Thyroid gland (tissue), 4 donors: ENCODE measurements around the gene MUC2. TPM values are rescaled to one million over a fixed set of nuclear protein-coding genes. Genes with fewer than 3 reads are reported as not detected.

Experiments used
- DNase-seq, 2 donors: peaks; one replicate each; pipeline ENCODE4 v3.0.0-alpha.2; 2019
- H3K27ac ChIP-seq, 3 donors: fragments of 200-600 bp; sonication (generic); 1 replicate in 2 of 3; 2 replicates in 1 of 3; pipeline ENCODE4 v1.5.1; 2016 to 2019; ENCODE audit warnings: mild to moderate bottlenecking in 1 of 3, moderate library complexity in 1 of 3
- H3K27me3 ChIP-seq: fragments of 200-600 bp; sonication (generic); one replicate; pipeline ENCODE4 v1.5.1; 2019
- H3K36me3 ChIP-seq, 2 donors: fragments of 200-600 bp; sonication (generic); one replicate each; pipeline ENCODE4 v1.5.1; 2016 to 2019
- H3K4me1 ChIP-seq, 2 donors: fragments of 200-600 bp; sonication (generic); one replicate each; pipeline ENCODE4 v1.5.1; 2017 to 2019
- H3K4me3 ChIP-seq, 3 donors: fragments of 200-600 bp; sonication (generic); replicated peaks in 1 of 3; 1 replicate in 2 of 3; 2 replicates in 1 of 3; pipeline ENCODE4 v1.5.1; 2016; ENCODE audit warnings: mild to moderate bottlenecking in 1 of 3
- H3K9me3 ChIP-seq: fragments of 200-600 bp; sonication (generic); one replicate; pipeline ENCODE4 v1.5.1; 2017
- POLR2A ChIP-seq, 2 donors: fragments of 450-650 bp; IDR thresholded peaks; one replicate each; pipeline ENCODE4 v1.6.1; 2017; ENCODE audit warnings: antibody characterized with exemption in 2 of 2, mild to moderate bottlenecking in 2 of 2, moderate library complexity in 1 of 2
- WGBS, 2 donors: methylation state at CpG; one replicate each; pipeline ENCODE4 v1.1.5; 2017; 5-methylcytosine and 5-hydroxymethylcytosine counted together
- intact Hi-C: fragments of 100-400 bp; cut with DNase I; formaldehyde crosslinking; loops from one replicate; pipeline ENCODE4 v1.15.1; 2023
- total RNA-seq, 4 donors: library from RNA; depleted of rRNA; stranded (reverse); fragments of >200 nt; gene quantifications; one replicate each; pipeline ENCODE4 v1.2.3, GENCODE V29; 2016
- TF ChIP-seq, protein P1 (sequence below), 6 experiments: fragments of 200-600 bp in 3 of 6; fragments of 450-650 bp in 3 of 6; sonication (generic) in 3 of 6; IDR thresholded peaks; one replicate each; pipeline ENCODE4 v1.5.1; 2016 to 2019; ENCODE audit warnings: antibody characterized with exemption in 6 of 6, mild to moderate bottlenecking in 2 of 6, inconsistent platforms in 1 of 6, moderate library complexity in 1 of 6

Gene MUC2
- total RNA-seq, 4 donors from 2014 or later, result not detected

- Histone ChIP-seq H3K9me3 (no peaks in the 10 kb centered on the region), H3K36me3 (no peaks in the 10 kb centered on the region), H3K27ac (no peak overlapping the region), H3K27me3 (no peaks in the 10 kb centered on the region), H3K4me3 (no peak overlapping the region), H3K4me1 (no peaks in the 10 kb centered on the region)
- no peak for DNase-seq
- TF ChIP-seq, protein P1, sequence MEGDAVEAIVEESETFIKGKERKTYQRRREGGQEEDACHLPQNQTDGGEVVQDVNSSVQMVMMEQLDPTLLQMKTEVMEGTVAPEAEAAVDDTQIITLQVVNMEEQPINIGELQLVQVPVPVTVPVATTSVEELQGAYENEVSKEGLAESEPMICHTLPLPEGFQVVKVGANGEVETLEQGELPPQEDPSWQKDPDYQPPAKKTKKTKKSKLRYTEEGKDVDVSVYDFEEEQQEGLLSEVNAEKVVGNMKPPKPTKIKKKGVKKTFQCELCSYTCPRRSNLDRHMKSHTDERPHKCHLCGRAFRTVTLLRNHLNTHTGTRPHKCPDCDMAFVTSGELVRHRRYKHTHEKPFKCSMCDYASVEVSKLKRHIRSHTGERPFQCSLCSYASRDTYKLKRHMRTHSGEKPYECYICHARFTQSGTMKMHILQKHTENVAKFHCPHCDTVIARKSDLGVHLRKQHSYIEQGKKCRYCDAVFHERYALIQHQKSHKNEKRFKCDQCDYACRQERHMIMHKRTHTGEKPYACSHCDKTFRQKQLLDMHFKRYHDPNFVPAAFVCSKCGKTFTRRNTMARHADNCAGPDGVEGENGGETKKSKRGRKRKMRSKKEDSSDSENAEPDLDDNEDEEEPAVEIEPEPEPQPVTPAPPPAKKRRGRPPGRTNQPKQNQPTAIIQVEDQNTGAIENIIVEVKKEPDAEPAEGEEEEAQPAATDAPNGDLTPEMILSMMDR (IDR thresholded peaks at IDR 0.05), result no peak
- TF ChIP-seq POLR2A (IDR thresholded peaks at IDR 0.05), result no peak
- 74 to 83% methylated on average over 8 to 24 of the region's 38 CpGs for WGBS, 2 donors
- intact Hi-C loops, result no loop called here
Observed at GRCh38 chr11:1033016-1033798, 41.5 kb upstream of the MUC2 start.

DNA sequence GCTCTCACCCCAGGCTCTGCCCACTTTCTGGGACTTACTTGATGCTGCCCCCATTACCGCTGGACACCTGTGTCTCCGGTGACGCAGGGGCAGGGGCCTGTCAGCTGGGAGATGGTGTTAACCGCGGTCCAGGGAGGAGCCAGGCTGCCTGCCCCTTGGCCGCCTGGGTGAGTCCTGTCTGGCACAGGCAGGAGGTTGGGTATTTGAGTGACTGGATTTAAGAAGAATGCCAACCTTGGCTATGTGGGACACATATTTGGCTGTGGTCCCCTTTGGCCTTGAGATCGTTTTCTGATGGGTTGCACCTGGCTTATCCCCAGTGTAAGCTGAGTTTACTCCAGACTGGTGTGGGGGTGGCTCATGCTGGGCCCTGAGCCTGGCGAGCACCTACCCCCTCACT lies 40.7 kb upstream of the MUC2 start:
- no peaks in the 10 kb centered on the region for H3K9me3 ChIP-seq
- no peak for DNase-seq
- no peaks in the 10 kb centered on the region for H3K27me3 ChIP-seq
- no peak overlapping the region for H3K4me3 ChIP-seq
- intact Hi-C loops, result no loop called here
- no peaks in the 10 kb centered on the region for H3K36me3 ChIP-seq
- TF ChIP-seq, protein P1 (IDR thresholded peaks at IDR 0.05), result no peak
- TF ChIP-seq POLR2A (IDR thresholded peaks at IDR 0.05), result no peak
- H3K4me1 ChIP-seq, result no peaks in the 10 kb centered on the region
- 94 to 96% methylated on average over 6 to 8 of the region's 8 CpGs for WGBS, 2 donors
- H3K27ac ChIP-seq, result no peak overlapping the region

- DNase-seq, result no peak
- H3K27ac ChIP-seq, result no peak overlapping the region
- intact Hi-C loops, result no loop called here
- no peaks in the 10 kb centered on the region for H3K36me3 ChIP-seq
- H3K9me3 ChIP-seq, result no peaks in the 10 kb centered on the region
- no peaks in the 10 kb centered on the region for H3K27me3 ChIP-seq
- H3K4me3 ChIP-seq, result no peak overlapping the region
- WGBS, 2 donors, result 82 to 86% methylated on average over 25 to 31 of the region's 39 CpGs
- TF ChIP-seq, protein P1 (IDR thresholded peaks at IDR 0.05), result no peak
- no peak for TF ChIP-seq POLR2A (IDR thresholded peaks at IDR 0.05)
- no peaks in the 10 kb centered on the region for H3K4me1 ChIP-seq
Observed at GRCh38 chr11:1034456-1035295, 40.0 kb upstream of the MUC2 start.

- H3K27me3 ChIP-seq, result no peaks in the 10 kb centered on the region
Observed at GRCh38 chr11:1035577-1036283, 38.9 kb upstream of the MUC2 start.

More at GRCh38 chr11:1035577-1036283, 38.9 kb upstream of the MUC2 start:
- no peak for DNase-seq
- TF ChIP-seq, protein P1 (IDR thresholded peaks at IDR 0.05), result no peak
- TF ChIP-seq POLR2A (IDR thresholded peaks at IDR 0.05), result no peak
- intact Hi-C loops, result no loop called here
- whole genome bisulfite sequencing, 2 donors, result 85% methylated on average over 13 to 21 of the region's 29 CpGs
- Histone ChIP-seq H3K4me3 (no peak overlapping the region), H3K27ac (no peak overlapping the region), H3K36me3 (no peaks in the 10 kb centered on the region), H3K4me1 (no peaks in the 10 kb centered on the region), H3K9me3 (no peaks in the 10 kb centered on the region)
